ENCODE measurements around the gene ZCCHC14. TPM values are rescaled to one million over a fixed set of nuclear protein-coding genes. Genes with fewer than 3 reads are reported as not detected.

ZCCHC14 gene
- total and polyA plus RNA-seq, 2 donors (not counting 1 experiment from before 2014, with no cell fraction given), result 0.70 to 4.4 TPM

- Mint-ChIP-seq H3K27ac (no peak overlapping the region), H3K4me1 (no peaks in the 10 kb centered on the region), H3K27me3 (no peaks in the 10 kb centered on the region), H3K4me3 (no peak overlapping the region), H3K9me3 (ENCODE audit: insufficient read depth) (no peaks in the 10 kb centered on the region)
- no peak for DNase-seq
- no peak overlapping the region for H2AFZ ChIP-seq (ENCODE audit: insufficient read depth, low read depth, low read length, poor library complexity, severe bottlenecking)
- H3K36me3 ChIP-seq (replicated peaks in 1 of 2; ENCODE audit: control extremely low read depth in 1 of 2, control insufficient read depth in 1 of 2, extremely low read depth in 1 of 2, insufficient read depth in 2 of 2, low read length in 1 of 2), result no peaks in the 10 kb centered on the region
- H3K4me2 ChIP-seq (replicated peaks; ENCODE audit: low read depth, low read length, poor library complexity, severe bottlenecking), result no peak overlapping the region
- TF ChIP-seq CTCF (IDR thresholded peaks at IDR 0.05) (no peak), EZH2 (IDR thresholded peaks at IDR 0.05; ENCODE audit: borderline replicate concordance, insufficient read depth, low read depth, low read length, poor library complexity, severe bottlenecking) (no peak)
- ChIA-PET CTCF (no interaction called here), POLR2A (no interaction called here)
- H3K79me2 ChIP-seq (ENCODE audit: control insufficient read depth, insufficient read depth, low read length), result no peaks in the 10 kb centered on the region
- H3K9me3 ChIP-seq (ENCODE audit: control extremely low read depth in 1 of 3, control insufficient read depth in 2 of 3, insufficient read depth in 1 of 3, low read length in 2 of 3), result no peaks in the 10 kb centered on the region
- H3K27ac ChIP-seq (ENCODE audit: low read length in 2 of 2), result no peak overlapping the region
- no peak overlapping the region for H3K9ac ChIP-seq (ENCODE audit: low read length)
- no peaks in the 10 kb centered on the region for H4K20me1 ChIP-seq (ENCODE audit: control insufficient read depth, insufficient read depth, low read length, poor library complexity, severe bottlenecking)
- no peaks in the 10 kb centered on the region for H3K27me3 ChIP-seq (replicated peaks in 1 of 4; ENCODE audit: control extremely low read depth in 1 of 4, control insufficient read depth in 3 of 4, insufficient read depth in 4 of 4, low read length in 3 of 4)
- intact Hi-C loops (cut with micrococcal nuclease), result no loop called here
- H3K4me1 ChIP-seq (ENCODE audit: control insufficient read depth in 2 of 2, insufficient read depth in 2 of 2, low read length in 2 of 2), result no peaks in the 10 kb centered on the region
- no peak for ATAC-seq (ENCODE audit: low read depth)
- H3K4me3 ChIP-seq (ENCODE audit: control extremely low read depth in 1 of 5, extremely low read depth in 1 of 5, insufficient read depth in 1 of 5, low read depth in 2 of 5, low read length in 4 of 5), result no peak overlapping the region
- WGBS (ENCODE audit: insufficient coverage), result 97% methylated on average over 21 of the region's 25 CpGs
Measured at GRCh38 chr16:87420026-87421002, 72.5 kb downstream of the ZCCHC14 start.

- ATAC-seq (ENCODE audit: low read depth) (no peak), DNase-seq (no peak)
- ChIA-PET CTCF (no interaction called here), POLR2A (no interaction called here)
- no peaks in the 10 kb centered on the region for H3K36me3 ChIP-seq (replicated peaks in 1 of 2; ENCODE audit: control extremely low read depth in 1 of 2, control insufficient read depth in 1 of 2, extremely low read depth in 1 of 2, insufficient read depth in 2 of 2, low read length in 1 of 2)
- no peaks in the 10 kb centered on the region for H3K4me1 ChIP-seq (ENCODE audit: control insufficient read depth in 2 of 2, insufficient read depth in 2 of 2, low read length in 2 of 2)
- H3K9me3 ChIP-seq (ENCODE audit: control extremely low read depth in 1 of 3, control insufficient read depth in 2 of 3, insufficient read depth in 1 of 3, low read length in 2 of 3), result no peaks in the 10 kb centered on the region
- H3K4me3 ChIP-seq (ENCODE audit: control extremely low read depth in 1 of 5, extremely low read depth in 1 of 5, insufficient read depth in 1 of 5, low read depth in 2 of 5, low read length in 4 of 5), result no peak overlapping the region
- no peak for TF ChIP-seq CTCF (IDR thresholded peaks at IDR 0.05)
- no peak for TF ChIP-seq EZH2 (IDR thresholded peaks at IDR 0.05; ENCODE audit: borderline replicate concordance, insufficient read depth, low read depth, low read length, poor library complexity, severe bottlenecking)
- H3K27me3 ChIP-seq (replicated peaks in 1 of 4; ENCODE audit: control extremely low read depth in 1 of 4, control insufficient read depth in 3 of 4, insufficient read depth in 4 of 4, low read length in 3 of 4), result peaks cover 0 to 3% (median 0%) of the 10 kb centered on the region in 4 experiments
- Mint-ChIP-seq H3K27ac (no peak overlapping the region), H3K9me3 (ENCODE audit: insufficient read depth) (no peaks in the 10 kb centered on the region), H3K4me1 (no peaks in the 10 kb centered on the region), H3K4me3 (no peak overlapping the region), H3K27me3 (no peaks in the 10 kb centered on the region)
- no peak overlapping the region for H2AFZ ChIP-seq (ENCODE audit: insufficient read depth, low read depth, low read length, poor library complexity, severe bottlenecking)
- no peak overlapping the region for H3K4me2 ChIP-seq (replicated peaks; ENCODE audit: low read depth, low read length, poor library complexity, severe bottlenecking)
- intact Hi-C loops (cut with micrococcal nuclease), result no loop called here
- H4K20me1 ChIP-seq (ENCODE audit: control insufficient read depth, insufficient read depth, low read length, poor library complexity, severe bottlenecking), result no peaks in the 10 kb centered on the region
- no peak overlapping the region for H3K27ac ChIP-seq (ENCODE audit: low read length in 2 of 2)
- WGBS (ENCODE audit: insufficient coverage), result no CpG with 5 or more reads among the region's 6 CpGs
- no peak overlapping the region for H3K9ac ChIP-seq (ENCODE audit: low read length)
- no peaks in the 10 kb centered on the region for H3K79me2 ChIP-seq (ENCODE audit: control insufficient read depth, insufficient read depth, low read length)
Measured at GRCh38 chr16:87418644-87419043, 74.2 kb downstream of the ZCCHC14 start.

Data from B cell (primary cell).